GM12874 (cell line): Measurements from ENCODE around the gene VPS11.

ENCODE experiments used
- CTCF ChIP-seq: IDR thresholded peaks from 2 replicates; pipeline ENCODE4 v1.5.1; 2011; ENCODE audit warnings: low read depth, mild to moderate bottlenecking, control low read depth, low read length, moderate library complexity; ENCODE audit not compliant: insufficient read depth

Gene VPS11

GRCh38 chr11:119065369-119065768, 2.2 kb upstream of the VPS11 start:
- peak; percentile 69 for TF ChIP-seq CTCF

GRCh38 chr11:119077839-119078238, 10.2 kb downstream of the VPS11 start:
- TF ChIP-seq CTCF, result no peak

- no peak for TF ChIP-seq CTCF
Observed at GRCh38 chr11:119078675-119079420, 11.2 kb downstream of the VPS11 start.

- TF ChIP-seq CTCF, result no peak
Observed at GRCh38 chr11:119081682-119082260, 14.2 kb downstream of the VPS11 start.

- TF ChIP-seq CTCF, result no peak
Observed at GRCh38 chr11:119084663-119085436, 17.2 kb downstream of the VPS11 start, which contains the start of gene HMBS. TSS of gene HMBS (plus strand) at chr11:119084881. CDS start at chr11:119085034, 153 bp downstream.

GRCh38 chr11:119085437-119085847, 17.8 kb downstream of the VPS11 start:
- TF ChIP-seq CTCF, result no peak

GRCh38 chr11:119087123-119087522, 19.5 kb downstream of the VPS11 start:
- no peak for TF ChIP-seq CTCF
